GM19452 (cell line): Measurements from ENCODE around the gene LHX6.

Experiments used
- ATAC-seq: cut with Tn5 transposase; IDR thresholded peaks from one replicate; pipeline ENCODE4 v1.9.1; 2021; ENCODE audit not compliant: unreplicated experiment

Gene LHX6

DNA sequence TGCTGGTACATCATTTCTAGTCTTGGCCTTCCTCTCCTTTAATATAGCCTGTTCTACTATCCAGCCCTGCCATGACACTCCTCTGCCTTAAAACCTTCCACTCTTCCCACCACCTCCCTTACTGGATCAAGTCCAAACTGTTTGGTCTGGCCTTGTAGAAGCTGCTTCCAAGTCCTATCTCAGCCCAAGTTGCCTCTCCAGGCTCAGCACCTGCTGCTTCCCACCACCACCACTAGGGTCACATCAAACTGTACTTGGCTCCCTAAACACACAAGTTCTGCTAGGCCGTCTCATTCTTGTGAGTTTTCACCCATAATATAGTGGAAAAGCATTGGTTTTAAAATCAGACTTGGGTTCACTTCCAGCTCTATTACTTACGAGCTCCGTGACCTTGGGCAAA, 70.6 kb downstream of the LHX6 start:
- no peak for ATAC-seq

DNA sequence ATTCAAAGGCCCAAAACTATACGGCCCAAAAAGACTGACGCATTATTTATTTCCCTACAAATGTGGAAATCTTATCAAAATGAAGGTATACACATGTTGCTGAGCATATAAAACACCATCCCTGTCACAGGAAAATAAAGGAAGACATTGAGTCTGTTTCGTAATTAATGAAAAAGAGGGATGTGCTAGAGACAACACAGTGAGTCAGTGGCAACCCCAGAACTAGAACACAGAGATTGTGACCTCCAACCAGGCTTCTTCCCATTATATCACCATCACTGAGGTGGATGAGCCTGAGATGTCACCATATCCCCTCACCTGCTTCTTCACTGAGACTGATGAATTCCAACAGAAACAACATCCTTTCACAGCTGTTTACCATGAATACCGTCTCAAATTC, 73.0 kb downstream of the LHX6 start:
- ATAC-seq = no peak
